ENCODE measurements around the gene SDCBP2. TPM values are rescaled to one million over a fixed set of nuclear protein-coding genes. Genes with fewer than 3 reads are reported as not detected.
A peak's percentile ranks its signal among the peaks of the same experiment; 100 is the strongest.

The SDCBP2 gene
- polyA plus RNA-seq, 3 donors: 2.0 to 3.3 (median 3.1) TPM

DNA sequence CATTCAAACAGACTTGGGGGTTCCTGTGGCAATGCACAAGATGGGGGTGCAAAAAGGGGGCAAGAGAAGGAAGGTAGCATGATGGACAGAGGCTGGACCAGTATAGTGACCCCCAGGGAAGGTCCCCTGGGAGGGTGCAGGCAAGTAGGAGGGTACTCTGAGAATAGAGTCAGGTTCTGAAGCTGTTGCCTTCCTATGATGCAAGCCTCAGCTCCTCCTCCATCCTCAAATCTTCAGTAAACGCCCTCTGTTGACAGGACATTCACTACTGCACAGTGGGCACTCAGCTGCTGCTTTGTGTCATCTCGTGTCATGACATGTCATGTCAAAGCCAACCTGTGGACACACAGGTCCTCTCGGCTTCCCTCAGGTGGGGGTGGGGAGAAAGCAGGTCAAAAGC is 5.8 kb upstream of the SDCBP2 start:
- DNase-seq (ENCODE audit: extremely low read depth in 1 of 11, low read depth in 9 of 11, low spot score in 4 of 11): no peak

GRCh38 chr20:1334370-1334731 is 5.4 kb upstream of the SDCBP2 start:
- no peak for DNase-seq (ENCODE audit: extremely low read depth in 1 of 11, low read depth in 9 of 11, low spot score in 4 of 11)

DNA sequence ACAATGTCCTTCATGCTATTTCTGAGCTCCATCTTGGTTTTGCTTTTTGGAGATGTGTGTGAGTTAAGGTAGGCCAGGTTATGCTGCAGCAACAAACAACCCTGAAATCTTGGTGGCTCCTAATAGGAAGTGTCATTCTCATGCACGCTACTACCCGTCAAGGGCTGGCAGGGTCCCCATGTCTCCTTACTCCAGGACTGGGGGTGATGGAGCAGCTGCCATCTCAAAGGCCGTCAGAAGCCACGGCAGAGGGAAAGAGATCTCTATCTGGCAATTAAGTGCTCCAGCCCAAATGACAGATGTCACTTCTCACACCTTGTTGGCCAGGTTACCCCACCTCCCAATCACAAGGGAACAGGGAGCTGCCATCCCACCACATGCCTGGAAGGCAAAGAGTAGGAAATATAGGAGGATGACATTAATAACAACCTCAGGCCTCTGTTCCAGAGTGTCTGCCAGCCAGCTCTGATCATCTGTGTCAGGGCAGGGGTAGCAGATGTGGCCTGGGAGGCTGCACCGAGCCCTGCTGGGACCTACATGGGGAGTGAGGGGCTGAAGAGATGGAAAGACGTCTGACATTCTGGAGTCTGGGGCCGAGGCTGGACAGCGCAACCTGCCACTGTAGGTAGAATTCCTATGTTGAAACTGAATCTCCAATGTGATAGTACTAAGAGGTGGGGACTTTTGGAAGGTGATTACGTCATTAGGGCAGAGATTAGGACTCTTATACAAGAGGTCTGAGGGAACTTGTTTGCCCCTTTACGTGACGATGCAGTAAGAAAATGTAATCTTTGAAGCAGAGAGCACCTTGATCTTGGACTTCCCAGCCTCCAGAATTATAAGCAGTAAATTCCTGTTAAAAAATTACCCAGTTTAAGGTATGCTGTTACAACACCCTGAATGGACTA is 4.8 kb upstream of the SDCBP2 start:
- no peak for DNase-seq (ENCODE audit: extremely low read depth in 1 of 11, low read depth in 9 of 11, low spot score in 4 of 11)

DNA sequence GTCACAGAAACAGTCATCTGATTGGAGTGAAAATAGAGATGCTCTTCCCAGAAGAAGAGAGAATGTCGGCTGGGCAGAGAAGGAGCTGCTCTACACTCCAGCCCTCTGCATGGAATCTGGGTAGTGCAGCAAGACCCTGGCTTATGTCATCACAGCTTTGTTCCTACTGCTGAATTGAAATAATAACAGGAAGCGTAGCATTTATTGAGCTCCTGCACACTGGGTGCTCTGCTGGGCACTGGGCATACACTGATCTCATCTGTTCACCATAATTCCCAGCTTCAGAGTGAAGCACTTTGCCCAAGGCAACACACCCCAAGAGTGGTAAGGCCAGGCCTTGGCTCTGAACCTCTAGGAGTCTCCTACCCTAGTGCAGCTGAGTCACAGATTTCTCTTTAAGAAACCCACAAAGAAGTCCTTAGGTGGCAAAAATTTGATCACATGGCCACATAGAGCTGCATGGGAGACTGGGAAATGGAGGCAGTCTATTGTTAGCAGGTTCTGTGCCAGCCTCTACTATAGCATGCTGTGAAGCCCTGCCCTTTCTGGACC is 3.9 kb upstream of the SDCBP2 start:
- no peak for DNase-seq (ENCODE audit: extremely low read depth in 1 of 11, low read depth in 9 of 11, low spot score in 4 of 11)

GRCh38 chr20:1331801-1332453 is 3.0 kb upstream of the SDCBP2 start:
- DNase-seq (ENCODE audit: extremely low read depth in 1 of 11, low read depth in 9 of 11, low spot score in 4 of 11): no peak

GRCh38 chr20:1331101-1331500 is 2.2 kb upstream of the SDCBP2 start:
- DNase-seq (ENCODE audit: extremely low read depth in 1 of 11, low read depth in 9 of 11, low spot score in 4 of 11): no peak

DNA sequence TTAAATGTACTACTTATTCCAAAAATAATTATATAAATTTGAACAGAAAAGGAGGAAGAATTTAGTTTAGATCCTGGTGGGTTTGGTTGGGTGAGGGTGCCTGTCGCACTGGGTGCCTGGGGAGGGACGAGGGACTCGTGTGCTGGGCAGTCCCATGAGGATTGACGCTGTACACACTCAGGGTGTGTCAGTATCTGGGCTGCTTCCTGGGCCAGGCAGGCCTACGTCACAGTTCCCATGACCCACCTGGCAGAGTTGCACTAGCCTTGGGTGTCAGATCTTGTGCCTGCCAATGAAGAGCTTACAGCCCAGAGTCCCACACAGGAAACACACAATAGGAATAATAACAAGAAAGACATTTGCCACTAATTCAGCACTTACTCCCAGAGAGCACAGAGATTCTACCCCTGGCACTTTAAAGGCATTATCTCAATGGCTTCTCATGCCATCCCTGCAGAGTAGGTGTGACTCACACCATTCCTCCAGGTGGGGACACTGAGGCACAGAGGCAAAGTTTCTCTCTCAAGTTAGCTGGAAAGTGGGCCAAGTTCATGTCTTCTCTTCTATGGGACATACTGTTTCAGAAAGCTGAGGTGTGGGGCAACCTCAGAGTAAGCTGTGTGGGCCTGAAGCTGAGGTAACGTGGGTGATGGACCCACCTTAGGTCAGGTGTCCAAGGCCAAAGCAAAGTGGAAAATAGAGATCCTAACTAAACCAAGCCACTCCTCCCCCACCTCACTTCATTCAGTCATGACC is 1.3 kb upstream of the SDCBP2 start:
- DNase-seq (ENCODE audit: extremely low read depth in 1 of 11, low read depth in 9 of 11, low spot score in 4 of 11): no peak

DNA sequence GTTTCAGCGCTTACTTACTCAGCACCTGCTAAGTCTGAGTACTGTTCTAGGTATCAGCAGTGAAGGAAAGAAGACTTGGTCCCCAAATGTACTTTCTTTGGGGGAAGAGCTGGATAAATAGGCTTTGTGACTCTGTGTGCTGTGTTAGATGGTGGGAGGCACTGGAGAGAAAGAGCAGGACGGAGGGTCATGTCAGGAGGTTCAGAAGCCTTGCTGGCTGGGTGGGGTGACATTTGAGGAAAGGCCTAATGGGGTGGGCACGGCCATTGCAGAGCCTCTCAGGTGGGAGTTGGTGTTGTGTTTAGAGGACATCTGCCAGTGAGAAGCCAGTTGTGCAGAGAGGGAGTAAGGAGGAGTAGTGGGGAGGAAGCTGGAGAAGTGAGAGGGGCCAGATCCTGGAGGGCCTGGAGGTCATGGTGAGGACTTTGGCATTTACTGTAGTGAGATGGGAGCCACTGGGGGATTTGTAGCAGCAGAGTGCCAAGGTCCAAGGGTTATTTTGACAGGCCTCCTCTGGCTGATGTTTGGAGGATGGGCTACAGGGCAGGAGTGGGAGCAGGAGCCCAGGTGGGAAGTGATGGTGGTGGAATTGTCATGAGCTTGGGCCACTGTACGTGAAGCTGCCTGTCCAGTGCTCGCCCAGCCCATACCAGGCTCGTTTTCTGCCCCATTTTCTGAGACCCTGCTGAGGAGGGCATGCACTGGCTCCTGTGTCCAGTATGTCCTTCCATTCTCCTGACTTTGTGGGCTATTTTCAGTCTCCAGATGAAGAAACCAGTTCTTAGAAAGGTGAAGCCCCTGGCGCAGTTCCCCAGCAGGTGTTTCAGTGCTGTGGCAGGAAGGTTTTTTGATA is 886 bp downstream of the SDCBP2 start:
- DNase-seq (ENCODE audit: extremely low read depth in 1 of 11, low read depth in 9 of 11, low spot score in 4 of 11): no peak

DNA sequence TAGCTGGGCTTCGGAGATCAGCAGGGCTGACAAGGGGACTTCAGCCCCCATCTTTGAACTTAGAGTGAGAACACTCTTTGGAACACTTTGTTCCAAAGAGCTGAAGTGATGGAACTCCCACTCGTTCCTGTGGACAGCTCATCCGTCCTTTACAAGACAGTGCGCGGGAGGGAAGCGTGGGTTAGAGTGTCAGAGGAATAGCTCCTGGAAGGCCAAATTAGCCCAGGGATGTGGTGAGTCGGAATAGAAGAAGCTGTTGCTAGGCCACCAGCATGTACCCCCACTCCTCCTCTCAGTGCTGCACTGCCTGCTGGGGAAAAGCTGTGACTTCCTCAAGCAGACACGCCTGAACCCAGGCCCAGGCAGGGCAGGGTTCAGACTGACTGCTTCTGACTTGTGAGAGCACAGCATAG is 1.7 kb downstream of the SDCBP2 start:
- DNase-seq (ENCODE audit: extremely low read depth in 1 of 11, low read depth in 9 of 11, low spot score in 4 of 11): no peak

DNA sequence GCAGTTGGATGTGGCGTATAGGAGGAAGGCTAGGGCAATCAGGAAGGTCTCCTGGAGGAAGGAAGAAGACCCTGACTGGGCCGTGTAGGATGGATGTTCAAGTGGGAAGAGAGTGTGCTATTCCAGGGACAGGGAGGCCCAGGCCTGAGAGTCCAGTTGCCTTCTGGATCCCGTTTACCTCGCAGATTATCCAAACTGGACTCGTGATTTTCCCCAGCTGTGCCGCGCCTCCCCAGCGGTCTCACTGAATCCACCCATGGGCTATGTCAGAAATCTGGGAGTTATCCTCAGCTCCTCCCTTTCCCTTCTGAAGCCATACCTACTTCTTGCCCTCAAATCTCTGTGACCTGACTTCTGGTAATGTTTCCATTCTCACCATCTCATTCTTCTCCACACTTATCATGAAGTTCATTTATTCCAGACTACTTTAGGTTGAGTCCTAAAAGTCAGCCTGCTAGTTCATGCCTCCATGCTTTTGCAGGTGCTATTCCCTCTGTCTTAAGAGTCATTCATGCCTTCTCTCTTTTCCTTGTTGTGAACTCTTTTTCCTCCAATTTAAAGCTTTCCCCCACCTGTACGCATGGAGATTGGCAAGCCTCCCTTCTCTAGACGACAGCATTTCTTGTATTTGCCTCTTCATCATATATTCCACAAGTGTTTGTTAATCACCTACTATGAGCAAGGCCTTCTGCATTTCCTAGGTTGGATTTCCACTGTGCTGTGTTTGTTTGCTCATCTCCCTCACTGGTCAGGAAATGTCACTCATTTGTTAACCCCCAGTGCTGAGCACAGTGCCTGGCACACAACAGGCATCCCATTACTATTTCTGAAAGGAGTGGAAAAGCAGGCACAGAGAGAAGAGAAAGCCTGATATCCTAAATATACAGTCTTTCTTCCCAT is 2.7 kb downstream of the SDCBP2 start:
- DNase-seq (ENCODE audit: extremely low read depth in 1 of 11, low read depth in 9 of 11, low spot score in 4 of 11): no peak

GRCh38 chr20:1325173-1326030 is 3.5 kb downstream of the SDCBP2 start:
- DNase-seq (ENCODE audit: extremely low read depth in 1 of 11, low read depth in 9 of 11, low spot score in 4 of 11): peak; percentile 89 to 96 (median 94)

GRCh38 chr20:1324598-1325172 is 4.3 kb downstream of the SDCBP2 start:
- DNase-seq (ENCODE audit: extremely low read depth in 1 of 11, low read depth in 9 of 11, low spot score in 4 of 11): no peak

GRCh38 chr20:1323830-1324597 is 4.9 kb downstream of the SDCBP2 start:
- DNase-seq (ENCODE audit: extremely low read depth in 1 of 11, low read depth in 9 of 11, low spot score in 4 of 11): no peak

- DNase-seq (ENCODE audit: extremely low read depth in 1 of 11, low read depth in 9 of 11, low spot score in 4 of 11): no peak
These were observed 5.7 kb downstream of the SDCBP2 start for GRCh38 chr20:1323256-1323655.

DNA sequence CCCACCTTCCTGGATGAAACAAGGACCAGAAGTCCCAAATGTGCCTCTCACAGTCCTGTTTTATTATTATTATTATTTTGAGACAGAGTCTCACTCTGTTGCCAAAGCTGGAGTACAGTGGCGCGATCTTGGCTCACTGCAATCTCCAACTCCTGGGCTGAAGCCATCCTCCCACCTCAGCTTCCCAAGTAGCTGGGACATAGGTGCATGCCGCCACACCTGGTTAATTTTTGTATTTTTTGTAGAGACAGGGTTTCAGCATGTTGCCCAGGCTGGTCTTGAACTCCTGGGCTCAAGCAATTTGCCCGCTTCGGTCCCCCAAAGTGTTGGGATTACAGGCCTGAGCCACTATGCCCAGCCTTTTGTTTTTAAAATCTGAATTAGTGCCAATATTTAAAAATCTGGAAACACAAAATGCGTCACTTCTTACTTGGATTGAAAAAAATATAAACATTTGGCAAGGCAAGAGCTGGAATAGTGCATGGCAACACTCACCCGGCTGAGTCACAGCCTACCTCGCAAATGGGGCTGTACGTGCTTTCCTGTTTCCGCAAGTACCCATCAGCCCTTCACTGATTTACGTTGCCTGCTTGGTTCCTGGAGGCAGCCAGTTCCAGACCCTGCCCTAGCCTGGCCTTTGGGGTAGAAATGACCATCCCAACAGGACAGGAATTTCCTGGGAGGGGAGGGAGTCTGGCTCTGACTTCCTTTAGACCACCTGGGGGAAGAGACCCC is 6.3 kb downstream of the SDCBP2 start:
- DNase-seq (ENCODE audit: extremely low read depth in 1 of 11, low read depth in 9 of 11, low spot score in 4 of 11): no peak

Data from renal cortex interstitium (tissue), 11 donors.